ENCODE data around the gene RCBTB2.

Gene RCBTB2

GRCh38 chr13:48569104-48569666, 36.3 kb upstream of the RCBTB2 start:
- H3K27ac ChIP-seq: no peak overlapping the region

GRCh38 chr13:48568370-48569103, 35.7 kb upstream of the RCBTB2 start:
- no peak overlapping the region for H3K27ac ChIP-seq
- TF ChIP-seq CTCF (conservative IDR thresholded peaks at IDR 0.05): no peak
- TF ChIP-seq ZFX (IDR thresholded peaks at IDR 0.05): no peak

More at GRCh38 chr13:48569104-48569666, 36.3 kb upstream of the RCBTB2 start:
- no peak for TF ChIP-seq ZFX (IDR thresholded peaks at IDR 0.05)
- TF ChIP-seq CTCF (conservative IDR thresholded peaks at IDR 0.05): no peak

- TF ChIP-seq CTCF (conservative IDR thresholded peaks at IDR 0.05) (no peak), ZFX (IDR thresholded peaks at IDR 0.05) (no peak)
- no peak overlapping the region for H3K27ac ChIP-seq
Observed at GRCh38 chr13:48567515-48568369, 34.9 kb upstream of the RCBTB2 start.

- TF ChIP-seq CTCF (conservative IDR thresholded peaks at IDR 0.05) (no peak), ZFX (IDR thresholded peaks at IDR 0.05) (no peak)
- no peak overlapping the region for H3K27ac ChIP-seq
Observed at GRCh38 chr13:48564056-48564455, 31.2 kb upstream of the RCBTB2 start.

- TF ChIP-seq ZFX (IDR thresholded peaks at IDR 0.05) (no peak), CTCF (conservative IDR thresholded peaks at IDR 0.05) (no peak)
- H3K27ac ChIP-seq: no peak overlapping the region
Observed at GRCh38 chr13:48563626-48564025, 30.7 kb upstream of the RCBTB2 start.

- TF ChIP-seq CTCF (conservative IDR thresholded peaks at IDR 0.05): no peak
- no peak for TF ChIP-seq ZFX (IDR thresholded peaks at IDR 0.05)
- H3K27ac ChIP-seq: no peak overlapping the region
Observed at GRCh38 chr13:48562296-48563066, 29.6 kb upstream of the RCBTB2 start.
